H9 (cell line): ENCODE results near the gene NCOA4. TPM values are rescaled to one million over a fixed set of nuclear protein-coding genes. Genes with fewer than 3 reads are reported as not detected.

ENCODE experiments used
- DNase-seq: peaks from one replicate; pipeline ENCODE4 v3.0.0-alpha.2; 2017
- H2AFZ ChIP-seq: one replicate; pipeline ENCODE4 v1.6.1; 2013; ENCODE audit warnings: mild to moderate bottlenecking, low read length, control low read depth, moderate library complexity
- H2AK5ac ChIP-seq: 2 replicates; pipeline ENCODE4 v1.6.1; 2013; ENCODE audit warnings: low read length, control low read depth, mixed read lengths; ENCODE audit not compliant: insufficient read length
- H2BK120ac ChIP-seq: one replicate; pipeline ENCODE4 v1.6.1; 2013; ENCODE audit warnings: low read depth, mild to moderate bottlenecking, low read length, control low read depth, inconsistent platforms; ENCODE audit not compliant: poor library complexity, severe bottlenecking
- H2BK12ac ChIP-seq: 2 replicates; pipeline ENCODE4 v1.6.1; 2013; ENCODE audit warnings: low read length, control low read depth, mixed read lengths, low read depth; ENCODE audit not compliant: insufficient read length
- H2BK15ac ChIP-seq: 2 replicates; pipeline ENCODE4 v1.6.1; 2013; ENCODE audit warnings: low read depth, low read length, control low read depth
- H2BK20ac ChIP-seq: one replicate; pipeline ENCODE4 v1.6.1; 2013; ENCODE audit warnings: low read depth, mild to moderate bottlenecking, low read length, control low read depth, inconsistent platforms; ENCODE audit not compliant: poor library complexity, severe bottlenecking
- H2BK5ac ChIP-seq: 2 replicates; pipeline ENCODE4 v1.6.1; 2013; ENCODE audit warnings: low read length, control low read depth, mixed read lengths; ENCODE audit not compliant: insufficient read length
- H3K14ac ChIP-seq: 2 replicates; pipeline ENCODE4 v1.6.1; 2013; ENCODE audit warnings: low read length, control low read depth; ENCODE audit not compliant: insufficient read depth
- H3K18ac ChIP-seq: 2 replicates; pipeline ENCODE4 v1.6.1; 2013; ENCODE audit warnings: low read depth, mild to moderate bottlenecking, mixed read lengths, low read length, control low read depth; ENCODE audit not compliant: insufficient read length
- H3K23ac ChIP-seq: 2 replicates; pipeline ENCODE4 v1.6.1; 2013; ENCODE audit warnings: low read length, control low read depth, mixed read lengths, low read depth; ENCODE audit not compliant: insufficient read length
- H3K23me2 ChIP-seq: 2 replicates; pipeline ENCODE4 v1.6.1; 2013; ENCODE audit warnings: low read depth, mild to moderate bottlenecking, mixed read lengths, low read length, control low read depth; ENCODE audit not compliant: insufficient read length, poor library complexity, severe bottlenecking
- H3K27ac ChIP-seq: 2 replicates; pipeline ENCODE4 v1.5.1; 2013; ENCODE audit warnings: low read length, control low read depth, mixed read lengths, low read depth; ENCODE audit not compliant: insufficient read length
- H3K27me3 ChIP-seq: 2 replicates; pipeline ENCODE4 v1.6.1; 2013; ENCODE audit warnings: low read length, control low read depth, inconsistent platforms; ENCODE audit not compliant: insufficient read depth
- H3K4ac ChIP-seq: 2 replicates; pipeline ENCODE4 v1.6.1; 2013; ENCODE audit warnings: low read depth, mild to moderate bottlenecking, control low read depth, inconsistent platforms, low read length, moderate library complexity
- H3K4me1 ChIP-seq: 2 replicates; pipeline ENCODE4 v1.6.1; 2013; ENCODE audit warnings: low read length, control low read depth, inconsistent platforms; ENCODE audit not compliant: insufficient read depth
- H3K4me2 ChIP-seq: 2 replicates; pipeline ENCODE4 v1.6.1; 2013; ENCODE audit warnings: low read length, control low read depth, mixed read lengths; ENCODE audit not compliant: insufficient read length, insufficient read depth
- H3K56ac ChIP-seq: 2 replicates; pipeline ENCODE4 v1.6.1; 2013; ENCODE audit warnings: low read depth, mild to moderate bottlenecking, mixed read lengths, low read length, control low read depth; ENCODE audit not compliant: insufficient read length
- H3K79me1 ChIP-seq: 2 replicates; pipeline ENCODE4 v1.6.1; 2013; ENCODE audit warnings: low read depth, mild to moderate bottlenecking, moderate library complexity, low read length, control low read depth, inconsistent platforms; ENCODE audit not compliant: insufficient read depth, poor library complexity, severe bottlenecking
- H3K79me2 ChIP-seq: 2 replicates; pipeline ENCODE4 v1.6.1; 2013; ENCODE audit warnings: low read length, control low read depth, inconsistent platforms; ENCODE audit not compliant: insufficient read depth
- H3K9ac ChIP-seq: 2 replicates; pipeline ENCODE4 v1.6.1; 2013; ENCODE audit warnings: low read length, control low read depth, mixed read lengths; ENCODE audit not compliant: insufficient read length; ENCODE audit errors: extremely low read depth
- H3K9me3 ChIP-seq: one replicate; pipeline ENCODE4 v1.6.1; 2013; ENCODE audit warnings: low read depth, low read length, inconsistent platforms; ENCODE audit not compliant: control insufficient read depth
- H3T11ph ChIP-seq: one replicate; pipeline ENCODE4 v1.6.1; 2013; ENCODE audit warnings: mild to moderate bottlenecking, low read length, control low read depth, inconsistent platforms
- H4K20me1 ChIP-seq: one replicate; pipeline ENCODE4 v1.6.1; 2013; ENCODE audit not compliant: control insufficient read depth, insufficient read length, insufficient read depth
- H4K5ac ChIP-seq: 2 replicates; pipeline ENCODE4 v1.6.1; 2013; ENCODE audit warnings: low read depth, mild to moderate bottlenecking, mixed read lengths, low read length, control low read depth; ENCODE audit not compliant: insufficient read length
- H4K8ac ChIP-seq: replicated peaks from 2 replicates; pipeline ENCODE4 v1.6.1; 2013; ENCODE audit warnings: low read length, control low read depth, mixed read lengths, low read depth; ENCODE audit not compliant: insufficient read length
- H4K91ac ChIP-seq: 2 replicates; pipeline ENCODE4 v1.6.1; 2013; ENCODE audit warnings: low read depth, mild to moderate bottlenecking, moderate library complexity, mixed read lengths, low read length, control low read depth; ENCODE audit not compliant: insufficient read length
- H3K27ac Mint-ChIP-seq, 3 experiments: 2 replicates in 2 of 3; 3 replicates in 1 of 3; pipeline ENCODE4 v1.8.0; 2020 to 2021; ENCODE audit warnings: mixed read lengths in 3 of 3, mild to moderate bottlenecking in 1 of 3, moderate library complexity in 1 of 3
- H3K27me3 Mint-ChIP-seq: 2 replicates; pipeline ENCODE4 v1.8.0; 2021; ENCODE audit warnings: low read depth, mild to moderate bottlenecking, moderate library complexity, mixed read lengths
- H3K36me3 Mint-ChIP-seq, 3 experiments: 2 replicates in 2 of 3; 3 replicates in 1 of 3; pipeline ENCODE4 v1.8.0; 2020 to 2021; ENCODE audit warnings: low read depth in 3 of 3, mixed read lengths in 3 of 3; ENCODE audit not compliant: insufficient read depth in 1 of 3
- H3K4me1 Mint-ChIP-seq, 2 experiments: 2 replicates each; pipeline ENCODE4 v1.8.0; 2020; ENCODE audit warnings: mixed read lengths in 2 of 2
- H3K4me3 Mint-ChIP-seq, 2 experiments: 2 replicates in 1 of 2; 3 replicates in 1 of 2; pipeline ENCODE4 v1.8.0; 2020 to 2021; ENCODE audit warnings: mild to moderate bottlenecking in 2 of 2, mixed read lengths in 2 of 2, moderate library complexity in 1 of 2
- H3K9me3 Mint-ChIP-seq, 2 experiments: 2 replicates in 1 of 2; 3 replicates in 1 of 2; pipeline ENCODE4 v1.8.0; 2020; ENCODE audit warnings: mild to moderate bottlenecking in 2 of 2, mixed read lengths in 2 of 2, moderate library complexity in 1 of 2
- WGBS: extraction: QIAGEN DNeasy Blood & Tissue Kit; methylation state at CpG from one replicate; pipeline ENCODE4 v1.1.7; 2013; ENCODE audit warnings: missing lambda C conversion rate, low lambda C conversion rate, mixed read lengths; ENCODE audit not compliant: insufficient read length; ENCODE audit errors: extremely low coverage; 5-methylcytosine and 5-hydroxymethylcytosine counted together
- total RNA-seq: library from RNA; stranded (reverse); gene quantifications from 2 replicates; pipeline ENCODE4 v1.2.1, GENCODE V29; 2021
- TF ChIP-seq, protein P1 (sequence below): fragments of 200-600 bp; sonication (generic); conservative IDR thresholded peaks from 3 replicates; pipeline ENCODE4 v1.8.0; 2021; ENCODE audit warnings: antibody characterized with exemption, mild to moderate bottlenecking

The NCOA4 gene
- total RNA-seq, 1 experiment from 2014 or later = 83.3 TPM

GRCh38 chr10:46004963-46005362 lies 25.5 kb downstream of the NCOA4 start:
- TF ChIP-seq, protein P1, sequence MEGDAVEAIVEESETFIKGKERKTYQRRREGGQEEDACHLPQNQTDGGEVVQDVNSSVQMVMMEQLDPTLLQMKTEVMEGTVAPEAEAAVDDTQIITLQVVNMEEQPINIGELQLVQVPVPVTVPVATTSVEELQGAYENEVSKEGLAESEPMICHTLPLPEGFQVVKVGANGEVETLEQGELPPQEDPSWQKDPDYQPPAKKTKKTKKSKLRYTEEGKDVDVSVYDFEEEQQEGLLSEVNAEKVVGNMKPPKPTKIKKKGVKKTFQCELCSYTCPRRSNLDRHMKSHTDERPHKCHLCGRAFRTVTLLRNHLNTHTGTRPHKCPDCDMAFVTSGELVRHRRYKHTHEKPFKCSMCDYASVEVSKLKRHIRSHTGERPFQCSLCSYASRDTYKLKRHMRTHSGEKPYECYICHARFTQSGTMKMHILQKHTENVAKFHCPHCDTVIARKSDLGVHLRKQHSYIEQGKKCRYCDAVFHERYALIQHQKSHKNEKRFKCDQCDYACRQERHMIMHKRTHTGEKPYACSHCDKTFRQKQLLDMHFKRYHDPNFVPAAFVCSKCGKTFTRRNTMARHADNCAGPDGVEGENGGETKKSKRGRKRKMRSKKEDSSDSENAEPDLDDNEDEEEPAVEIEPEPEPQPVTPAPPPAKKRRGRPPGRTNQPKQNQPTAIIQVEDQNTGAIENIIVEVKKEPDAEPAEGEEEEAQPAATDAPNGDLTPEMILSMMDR = no peak
- H2BK120ac ChIP-seq = no peak overlapping the region
- peaks cover 26 to 82% (median 45%) of the 10 kb centered on the region in 3 experiments; a peak in 6 of 7 replicates for H3K36me3 Mint-ChIP-seq

More at GRCh38 chr10:46004963-46005362, 25.5 kb downstream of the NCOA4 start:
- no peak overlapping the region for H3K4ac ChIP-seq
- H4K5ac ChIP-seq = no peak overlapping the region
- no peak overlapping the region for H2BK12ac ChIP-seq
- no peak overlapping the region for H2BK20ac ChIP-seq
- no peaks in the 10 kb centered on the region for H3K79me2 ChIP-seq
- no peak overlapping the region for H3K4me2 ChIP-seq
- no peak overlapping the region for H4K8ac ChIP-seq
- no peak overlapping the region for H4K91ac ChIP-seq
- H3K4me1 Mint-ChIP-seq = peaks cover 1 to 4% of the 10 kb centered on the region in 2 experiments; a peak in 3 of 4 replicates
- no peak overlapping the region for H3K23ac ChIP-seq
- H2BK15ac ChIP-seq = no peak overlapping the region
- H3K9me3 ChIP-seq = no peaks in the 10 kb centered on the region
- H4K20me1 ChIP-seq = no peaks in the 10 kb centered on the region
- no peak overlapping the region for H3K4me3 Mint-ChIP-seq
- WGBS = no CpG with 5 or more reads among the region's 2 CpGs
- H3K79me1 ChIP-seq = no peaks in the 10 kb centered on the region
- H3K9ac ChIP-seq = no peak overlapping the region
- H3K27ac Mint-ChIP-seq = no peak overlapping the region
- H3K23me2 ChIP-seq = no peaks in the 10 kb centered on the region
- no peak for DNase-seq
- no peaks in the 10 kb centered on the region for H3K4me1 ChIP-seq
- no peak overlapping the region for H3K18ac ChIP-seq
- H3K27ac ChIP-seq = no peak overlapping the region
- H2AK5ac ChIP-seq = no peak overlapping the region
- no peaks in the 10 kb centered on the region for H3K27me3 Mint-ChIP-seq
- H2BK5ac ChIP-seq = no peak overlapping the region
- H3T11ph ChIP-seq = no peak overlapping the region
- no peak overlapping the region for H3K56ac ChIP-seq
- H3K27me3 ChIP-seq = no peaks in the 10 kb centered on the region
- H3K9me3 Mint-ChIP-seq = no peaks in the 10 kb centered on the region
- H3K14ac ChIP-seq = no peak overlapping the region
- H2AFZ ChIP-seq = no peak overlapping the region
